MG63 (cell line): ENCODE results near the gene ADGRF5. TPM values are rescaled to one million over a fixed set of nuclear protein-coding genes. Genes with fewer than 3 reads are reported as not detected.
A peak's percentile ranks its signal among the peaks of the same experiment; 100 is the strongest.

Source experiments
- DNase-seq: peaks from one replicate; pipeline ENCODE4 v3.0.0-alpha.2; 2020
- H3K27me3 ChIP-seq: fragments of 250-450 bp; sonication (Bioruptor Pico); 2 replicates; pipeline ENCODE4 v1.5.1; 2020; ENCODE audit warnings: mild to moderate bottlenecking, moderate library complexity
- H3K36me3 ChIP-seq: fragments of 250-450 bp; sonication (Bioruptor Pico); 2 replicates; pipeline ENCODE4 v1.5.1; 2020; ENCODE audit warnings: mild to moderate bottlenecking, moderate library complexity
- H3K4me3 ChIP-seq: fragments of 250-450 bp; sonication (Bioruptor Pico); 2 replicates; pipeline ENCODE4 v1.5.1; 2020; ENCODE audit warnings: mild to moderate bottlenecking, moderate library complexity
- H3K9me3 ChIP-seq: fragments of 250-450 bp; sonication (Bioruptor Pico); 2 replicates; pipeline ENCODE4 v1.5.1; 2020; ENCODE audit warnings: mild to moderate bottlenecking, moderate library complexity
- total RNA-seq: library from RNA; depleted of rRNA; stranded (reverse); fragments of >200 nt; shearing (Covaris generic); gene quantifications from 2 replicates; pipeline ENCODE4 v1.2.3, GENCODE V29; 2014; ENCODE audit warnings: low replicate concordance; rRNA removed

ADGRF5 gene
- total RNA-seq, 1 experiment from 2014 or later, result not detected

DNA sequence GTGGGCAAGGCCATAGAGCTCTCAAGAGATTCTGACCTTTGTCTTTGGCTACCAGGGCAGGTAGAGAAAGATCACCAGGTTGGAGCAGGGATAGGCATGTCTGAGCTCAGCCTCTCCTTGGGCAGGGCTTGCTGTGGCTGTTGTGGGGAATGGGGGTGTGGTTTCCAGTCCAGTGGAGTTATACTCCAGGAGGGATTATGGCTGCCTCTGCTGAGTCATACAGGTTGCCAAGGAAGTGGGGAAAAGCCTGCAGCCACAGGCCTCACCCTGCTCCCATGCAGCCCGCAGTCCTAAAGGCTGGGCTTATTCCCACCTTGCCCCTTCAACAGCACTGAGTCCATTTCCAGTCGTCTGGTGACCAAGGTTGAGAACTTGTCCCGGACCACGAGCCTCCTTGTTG lies 106.6 kb downstream of the ADGRF5 start:
- Histone ChIP-seq H3K4me3 (no peak overlapping the region), H3K36me3 (no peaks in the 10 kb centered on the region), H3K27me3 (no peaks in the 10 kb centered on the region), H3K9me3 (no peaks in the 10 kb centered on the region)
- peak; percentile 0 for DNase-seq

DNA sequence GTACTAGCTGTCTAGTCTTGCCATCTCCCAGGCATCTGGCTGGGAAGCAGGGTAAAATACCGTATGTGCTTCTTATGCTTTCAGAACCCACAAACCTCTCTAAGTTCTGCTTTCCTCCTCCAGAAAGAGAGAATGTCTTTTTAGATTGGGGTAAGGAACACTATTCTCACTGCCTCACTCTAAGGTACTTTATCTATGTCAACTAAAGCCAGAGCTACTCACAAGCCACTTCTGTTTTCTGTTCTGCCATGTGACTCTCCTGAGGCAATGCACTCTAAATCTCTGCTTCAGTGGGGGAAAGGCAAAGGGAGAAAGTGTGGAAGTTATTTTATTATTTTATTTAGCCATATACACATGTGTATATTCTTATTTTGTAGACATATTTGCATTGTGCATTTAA lies 112.9 kb downstream of the ADGRF5 start:
- peaks cover 6% of the 10 kb centered on the region for H3K27me3 ChIP-seq
- no peak overlapping the region for H3K4me3 ChIP-seq
- no peaks in the 10 kb centered on the region for H3K36me3 ChIP-seq
- DNase-seq, result no peak
- no peaks in the 10 kb centered on the region for H3K9me3 ChIP-seq

Other genes with a start within 250 kb of the ADGRF5 start
- not detected in 2 replicates for gene TDRD6, start 234.1 kb downstream of the ADGRF5 start, total RNA-seq
- gene PLA2G7, start 186.6 kb downstream of the ADGRF5 start, total RNA-seq, result not detected in 2 replicates
- gene ANKRD66, start 175.0 kb downstream of the ADGRF5 start, total RNA-seq, result not detected in 2 replicates
- gene MEP1A, start 128.5 kb downstream of the ADGRF5 start, total RNA-seq, result not detected in 2 replicates
- gene ADGRF1, start 120.4 kb upstream of the ADGRF5 start, total RNA-seq, result not detected in 2 replicates